ENCODE measurements around the gene CAMTA1. TPM values are rescaled to one million over a fixed set of nuclear protein-coding genes. Genes with fewer than 3 reads are reported as not detected.

Gene CAMTA1
- total RNA-seq, 1 experiment from 2014 or later = 82.2 TPM

- Histone ChIP-seq H3K9me3 (ENCODE audit: control insufficient read depth, insufficient read depth, low read depth, low read length) (no peaks in the 10 kb centered on the region), H3K27me3 (ENCODE audit: control insufficient read depth, insufficient read depth, low read length) (no peaks in the 10 kb centered on the region), H3K4me1 (ENCODE audit: control insufficient read depth, insufficient read depth, low read length) (no peaks in the 10 kb centered on the region), H3K27ac (ENCODE audit: low read length) (no peak overlapping the region), H3K36me3 (ENCODE audit: control insufficient read depth, insufficient read depth, low read length) (no peaks in the 10 kb centered on the region), H3K4me3 (ENCODE audit: low read depth in 2 of 2, low read length in 2 of 2) (no peak overlapping the region)
- in situ Hi-C loops (cut with HindIII; ENCODE audit: low pct_unique_long_range_greater_than_20kb, low sequenced_read_pairs) = no loop called here
- intact Hi-C loops (cut with micrococcal nuclease; ENCODE audit: unreplicated experiment) = loop anchor here (10.0 kb wide), 1 partner anchor 194 kb away; no protein-coding TSS in a partner anchor
- BruUV-seq (replicated peaks) = no TSS peak
- ChIA-PET POLR2A (no interaction called here), CTCF (no interaction called here)
- ATAC-seq = no peak
- DNase-seq (ENCODE audit: low read depth, low spot score) = no peak
- TF ChIP-seq SIN3A (IDR thresholded peaks at IDR 0.05; ENCODE audit: borderline replicate concordance, insufficient read depth, low read depth, low read length) (no peak), CTCF (IDR thresholded peaks at IDR 0.05) (no peak), POLR2AphosphoS5 (IDR thresholded peaks at IDR 0.05; ENCODE audit: low read depth, low read length) (no peak)
These were observed 665.6 kb downstream of the CAMTA1 start for GRCh38 chr1:7450838-7451237.

GRCh38 chr1:7453038-7453437 is 667.8 kb downstream of the CAMTA1 start:
- TF ChIP-seq REST (IDR thresholded peaks at IDR 0.05; ENCODE audit: insufficient read depth in 1 of 2, low read depth in 2 of 2, low read length in 1 of 2) (no peak), TCF7L2 (IDR thresholded peaks at IDR 0.05; ENCODE audit: low read depth, low read length) (no peak), CTCF (IDR thresholded peaks at IDR 0.05) (no peak), POLR2AphosphoS5 (IDR thresholded peaks at IDR 0.05; ENCODE audit: low read depth, low read length) (no peak), SIN3A (IDR thresholded peaks at IDR 0.05; ENCODE audit: borderline replicate concordance, insufficient read depth, low read depth, low read length) (no peak)
- Histone ChIP-seq H3K27ac (ENCODE audit: low read length) (no peak overlapping the region), H3K9me3 (ENCODE audit: control insufficient read depth, insufficient read depth, low read depth, low read length) (no peaks in the 10 kb centered on the region), H3K36me3 (ENCODE audit: control insufficient read depth, insufficient read depth, low read length) (no peaks in the 10 kb centered on the region), H3K4me1 (ENCODE audit: control insufficient read depth, insufficient read depth, low read length) (no peaks in the 10 kb centered on the region), H3K27me3 (ENCODE audit: control insufficient read depth, insufficient read depth, low read length) (no peaks in the 10 kb centered on the region), H3K4me3 (ENCODE audit: low read depth in 2 of 2, low read length in 2 of 2) (no peak overlapping the region)
- intact Hi-C loops (cut with micrococcal nuclease; ENCODE audit: unreplicated experiment) (loop anchor here (10.0 kb wide), 1 partner anchor 192 kb away; no protein-coding TSS in a partner anchor), in situ Hi-C loops (cut with HindIII; ENCODE audit: low pct_unique_long_range_greater_than_20kb, low sequenced_read_pairs) (no loop called here)
- no TSS peak for BruUV-seq (replicated peaks)
- ATAC-seq (no peak), DNase-seq (ENCODE audit: low read depth, low spot score) (no peak)
- ChIA-PET CTCF (no interaction called here), POLR2A (no interaction called here)
